Iris pigment epithelial cell (primary cell): ENCODE measurements around the gene AP4E1.
A peak's percentile ranks its signal among the peaks of the same experiment; 100 is the strongest.
"Not testable (repeated sequence)": the region's sequence is repeated elsewhere in the genome, so short reads cannot be mapped to it uniquely, and the experiment has no call there.

ENCODE experiments used
- DNase-seq: peaks from one replicate; pipeline ENCODE4 v3.0.0-alpha.2; 2011; ENCODE audit warnings: low read depth

AP4E1 gene

GRCh38 chr15:50908209-50909009 is at the start of gene AP4E1:
TSS of gene AP4E1 (plus strand) at chr15:50908683. CDS start at chr15:50908779, 96 bp downstream.
- DNase-seq, result peak; percentile 96

DNA sequence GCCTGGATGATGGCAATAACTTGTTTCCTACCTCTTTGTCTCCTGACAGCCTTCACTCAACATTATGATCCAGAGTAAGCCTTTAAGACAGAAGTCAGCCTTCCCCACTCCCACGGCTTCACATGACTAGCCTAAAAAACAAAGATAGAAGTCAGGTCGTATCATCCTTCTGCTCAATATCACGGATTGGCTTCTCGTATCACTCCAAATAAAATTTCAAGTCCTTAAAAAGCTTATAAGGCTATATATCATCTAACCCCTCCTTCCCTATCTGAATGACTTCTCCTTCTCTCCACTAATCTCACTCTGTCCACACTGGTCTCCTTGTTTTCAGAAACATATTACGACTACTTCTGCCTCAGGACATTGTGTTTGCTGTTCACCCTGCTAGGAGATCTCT is 47.7 kb upstream of the AP4E1 start:
- DNase-seq, result no peak

- no peak for DNase-seq
These were observed 45.9 kb upstream of the AP4E1 start for GRCh38 chr15:50862553-50862952.

GRCh38 chr15:50864873-50865272 is 43.6 kb upstream of the AP4E1 start:
- no peak for DNase-seq

GRCh38 chr15:50865515-50866353 is 42.7 kb upstream of the AP4E1 start:
- DNase-seq, result no peak

DNA sequence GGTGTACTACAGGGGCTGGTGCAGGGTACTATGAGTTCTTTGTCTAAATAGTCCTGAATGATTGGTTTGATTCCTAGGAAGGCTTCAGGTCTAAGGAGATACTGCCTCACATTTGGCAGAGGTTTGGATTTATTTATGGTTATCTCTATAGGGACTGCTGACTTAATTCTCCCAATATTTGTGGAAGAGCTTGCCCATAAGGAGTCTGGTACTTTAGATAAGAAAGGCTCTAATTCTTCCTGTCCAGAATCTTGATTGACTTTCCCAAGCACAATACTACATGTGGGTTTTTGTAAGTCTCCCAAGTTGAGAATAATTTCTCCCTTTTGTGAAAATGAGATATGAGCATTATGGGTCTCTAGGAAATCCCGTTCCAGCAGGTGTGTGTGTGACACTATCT is 36.7 kb upstream of the AP4E1 start:
- DNase-seq, result no peak

GRCh38 chr15:50872832-50873426 is 35.6 kb upstream of the AP4E1 start:
- DNase-seq, result no peak

DNA sequence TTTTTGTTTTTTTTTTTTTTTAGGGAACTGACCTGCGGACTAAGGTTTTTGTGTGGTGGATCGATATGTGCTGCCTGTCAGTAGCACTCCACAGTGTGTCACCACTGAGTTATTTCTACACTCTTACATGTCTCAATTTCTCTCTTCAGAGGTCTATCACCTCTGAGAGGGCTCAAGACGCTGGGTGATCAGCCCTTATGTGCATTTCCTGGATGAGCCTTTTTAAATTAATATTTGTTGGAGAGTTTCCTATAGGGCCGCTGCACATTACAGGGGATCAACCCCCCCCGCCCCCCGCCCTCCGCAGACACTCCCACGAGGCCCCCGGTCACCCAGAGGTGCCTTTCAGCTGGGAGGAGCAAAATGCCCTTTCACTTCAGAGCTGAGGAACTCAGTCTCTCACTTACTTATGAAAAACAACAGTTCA is 34.5 kb upstream of the AP4E1 start:
- no peak for DNase-seq

GRCh38 chr15:50875238-50875637 is 33.2 kb upstream of the AP4E1 start:
- DNase-seq, result not testable (repeated sequence)

- no peak for DNase-seq
These were observed 32.1 kb upstream of the AP4E1 start for GRCh38 chr15:50876260-50876988.

GRCh38 chr15:50876989-50877360 is 31.5 kb upstream of the AP4E1 start:
- peak; percentile 92 for DNase-seq

- no peak for DNase-seq
These were observed 29.4 kb upstream of the AP4E1 start for GRCh38 chr15:50879016-50879617.

DNA sequence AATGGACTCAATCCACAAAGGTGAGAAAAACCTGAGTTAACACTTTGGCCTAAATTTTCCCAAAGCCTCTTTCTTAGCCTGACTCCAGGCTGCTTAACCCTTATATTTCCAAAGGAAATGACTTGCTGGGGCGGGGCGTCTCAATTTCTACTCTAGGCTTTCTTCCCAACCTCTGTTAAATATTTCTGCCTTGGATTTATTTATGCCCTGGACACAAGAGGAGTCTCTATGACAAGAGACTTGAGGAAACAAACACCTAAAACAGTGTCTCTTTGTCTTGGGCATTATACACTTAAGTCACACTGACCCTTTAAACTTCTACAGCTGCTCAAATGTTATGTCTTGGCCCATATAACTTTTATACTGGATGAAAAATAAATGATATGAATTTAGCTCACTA is 28.3 kb upstream of the AP4E1 start:
- DNase-seq, result no peak

DNA sequence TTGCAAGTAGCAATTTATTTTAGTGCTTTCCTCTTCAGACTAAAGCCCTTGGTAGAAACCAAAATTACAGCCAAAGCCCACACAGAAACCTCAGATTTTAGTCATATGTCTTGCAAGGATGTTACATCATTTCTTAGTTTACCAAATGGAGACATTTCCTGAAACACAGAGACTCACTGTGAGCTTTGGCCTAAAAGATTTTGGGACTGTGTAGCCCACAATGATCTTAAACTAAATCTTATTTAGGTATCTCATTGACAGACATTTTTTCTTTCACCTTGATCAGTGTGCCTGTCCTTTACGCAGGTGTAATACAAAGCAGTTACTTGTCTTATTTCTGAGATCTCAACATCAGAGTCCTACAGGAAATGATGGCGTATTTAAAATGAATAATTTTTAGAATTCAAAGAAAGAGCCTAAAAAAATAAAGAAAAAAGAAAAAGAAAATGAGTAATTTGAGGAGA is 27.8 kb upstream of the AP4E1 start:
- DNase-seq, result peak; percentile 72

- peak; percentile 25 for DNase-seq
These were observed 27.1 kb upstream of the AP4E1 start for GRCh38 chr15:50881121-50882048.

DNA sequence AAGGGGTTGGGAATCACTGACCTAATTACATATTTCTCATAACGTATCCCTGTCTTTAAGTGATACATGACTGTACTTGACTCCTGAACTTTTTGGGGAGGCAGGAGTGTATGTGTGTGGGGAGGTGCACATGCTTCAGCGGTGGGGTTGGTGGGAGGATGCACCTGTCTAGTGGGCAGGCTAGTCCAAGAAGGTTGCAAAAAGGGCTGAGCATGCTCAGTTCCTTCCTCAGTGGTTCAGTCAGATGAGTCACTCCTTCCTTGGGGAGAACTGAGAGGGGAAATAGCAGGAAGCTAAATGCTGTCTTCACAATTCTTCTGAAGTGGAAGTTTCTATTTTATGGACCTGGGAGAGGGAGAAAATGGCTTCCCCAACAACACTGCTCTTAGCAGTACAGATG is 24.6 kb upstream of the AP4E1 start:
- DNase-seq, result peak; percentile 80

DNA sequence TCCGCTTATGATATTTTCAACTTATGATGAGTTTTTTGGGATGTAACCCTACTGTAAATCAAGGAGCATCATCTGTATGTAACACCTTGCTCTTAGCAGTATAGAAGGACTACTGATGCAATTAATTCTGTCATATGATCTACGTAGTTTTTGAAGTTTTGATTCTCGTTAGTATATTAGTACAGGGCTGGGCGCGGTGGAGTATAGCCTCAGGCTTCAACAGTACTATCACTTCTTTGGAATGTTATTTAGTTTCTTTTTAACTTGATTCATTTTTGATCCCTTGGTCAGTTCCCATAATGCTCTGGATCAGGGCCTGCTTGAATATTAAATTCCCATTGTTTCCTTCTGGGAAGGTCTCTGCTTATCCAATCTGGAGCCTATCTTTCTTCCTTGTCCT is 23.9 kb upstream of the AP4E1 start:
- DNase-seq, result peak; percentile 66

DNA sequence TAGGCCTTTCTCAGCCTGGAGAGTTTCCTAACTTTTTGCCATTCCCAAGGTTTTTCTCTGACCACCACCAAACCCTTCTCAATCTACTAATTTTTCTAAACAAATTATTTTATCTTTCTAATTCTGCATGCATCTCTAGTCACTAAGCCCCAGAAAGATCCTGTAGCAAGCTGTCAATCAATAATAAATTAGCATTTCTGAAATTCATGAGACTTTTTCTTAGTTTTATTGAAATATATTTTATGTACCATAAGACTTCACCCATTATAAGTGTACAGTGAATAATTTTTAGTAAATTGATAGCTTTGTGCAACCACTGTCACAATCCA is 22.4 kb upstream of the AP4E1 start:
- DNase-seq, result no peak

GRCh38 chr15:50886611-50887345 is 21.7 kb upstream of the AP4E1 start:
- no peak for DNase-seq

DNA sequence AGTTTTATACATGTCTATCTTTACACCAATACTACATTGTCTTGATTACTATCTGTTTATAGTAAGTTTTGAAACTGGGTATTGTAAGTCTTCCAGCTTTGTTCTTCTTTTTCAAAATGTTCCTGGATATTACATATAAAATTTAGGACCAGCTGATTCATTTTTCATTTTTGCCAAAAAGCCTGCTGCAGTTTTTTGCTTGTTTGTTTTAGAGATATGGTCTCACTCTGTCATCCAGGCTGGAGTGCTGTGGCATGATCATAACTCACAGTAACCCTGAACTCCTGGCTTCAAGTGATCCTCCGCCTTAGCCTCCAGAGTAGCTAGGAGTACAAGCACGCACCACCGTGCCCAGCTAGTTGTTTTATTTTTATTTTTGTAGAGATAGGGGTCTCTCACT is 20.4 kb upstream of the AP4E1 start:
- DNase-seq, result no peak
